HepG2 (cell line): ENCODE results near the gene LRFN2. TPM values are rescaled to one million over a fixed set of nuclear protein-coding genes. Genes with fewer than 3 reads are reported as not detected.

Source experiments
- CHD4 ChIP-seq: fragments of 200-600 bp; sonication (generic); IDR thresholded peaks from 2 replicates; pipeline ENCODE4 v1.7.0; 2017; ENCODE audit warnings: mild to moderate bottlenecking, low read length, borderline replicate concordance
- CREB1 ChIP-seq, 2 experiments: fragments of 450-650 bp in 1 of 2; IDR thresholded peaks; 2 replicates each; pipeline ENCODE4 v1.6.1; 2016 to 2017; ENCODE audit warnings: control low read depth in 1 of 2, mild to moderate bottlenecking in 1 of 2, missing compliant biosample characterization in 1 of 2, missing genetic modification characterization in 1 of 2
- SP140L ChIP-seq: sonication (generic); formaldehyde crosslinking; IDR thresholded peaks from 2 replicates; pipeline ENCODE4 v1.4.0; 2020; ENCODE audit warnings: missing genetic modification reagents, borderline replicate concordance
- ZBTB8A ChIP-seq: sonication (generic); formaldehyde crosslinking; IDR thresholded peaks from 2 replicates; pipeline ENCODE4 v1.4.0; 2020; ENCODE audit warnings: mild to moderate bottlenecking, low read depth, missing genetic modification reagents, borderline replicate concordance
- ZNF317 ChIP-seq: sonication (generic); formaldehyde crosslinking; IDR thresholded peaks from 2 replicates; pipeline ENCODE4 v1.5.0; 2020; ENCODE audit warnings: mild to moderate bottlenecking, missing genetic modification reagents
- polyA plus RNA-seq, 8 experiments: library from polyadenylated mRNA; depleted of rRNA in 3 of 8; stranded (reverse) in 7 of 8; unstranded in 1 of 8; fragments of >200 nt; fragmentation: Illumina TruSeq in 4 of 8; extraction: Trizol in 4 of 8; gene quantifications; 2 replicates each; pipeline versions ENCODE4 v1.2.1 to v1.2.3, GENCODE V29; 2011 to 2016; ENCODE audit warnings: low read depth in 4 of 8, missing spikeins in 1 of 8, mixed read lengths in 1 of 8; ENCODE audit not compliant: insufficient read depth in 1 of 8
- small RNA-seq, 3 experiments: library from RNA; depleted of rRNA; stranded (forward); fragments of <200 nt; gene quantifications; one replicate each; pipeline ENCODE3, GENCODE V24; 2012; ENCODE audit warnings: low read depth in 2 of 3, low replicate concordance in 1 of 3; ENCODE audit not compliant: insufficient read length in 3 of 3, insufficient read depth in 2 of 3
- total RNA-seq, 5 experiments: library from RNA; depleted of rRNA; stranded (reverse); fragments of >200 nt; fragmentation: Illumina TruSeq; extraction: Trizol; gene quantifications; 2 replicates each; pipeline ENCODE4 v1.2.3, GENCODE V29; 2016; ENCODE audit warnings: low read depth in 1 of 5

LRFN2 gene
- total and polyA plus RNA-seq, 2 of the 13 experiments (the other 11 are each of a cell fraction or from before 2014, with no cell fraction given) = not detected

GRCh38 chr6:40341726-40342125 lies 245.4 kb downstream of the LRFN2 start (continued):
- no peak for TF ChIP-seq CREB1 (IDR thresholded peaks at IDR 0.05)
- TF ChIP-seq CREB1 (CRISPR knock-in tag; IDR thresholded peaks at IDR 0.05) = no peak
- TF ChIP-seq CHD4 = no peak
- TF ChIP-seq SP140L = no peak
- TF ChIP-seq ZNF317 (CRISPR knock-in tag) = no peak
- no peak for TF ChIP-seq ZBTB8A (CRISPR knock-in tag)

Small RNA genes lying within 50 kb of the gene (small RNA-seq; reads per million reads assigned to genes)
- 0 reads per million in 3 experiments for gene RNU6-250P
